GM19372 (cell line): ENCODE data around the gene RNASE13.
A peak's percentile ranks its signal among the peaks of the same experiment; 100 is the strongest.

ENCODE experiments used
- ATAC-seq: cut with Tn5 transposase; IDR thresholded peaks from one replicate; pipeline ENCODE4 v1.9.1; 2021; ENCODE audit warnings: mild to moderate bottlenecking, low read depth, moderate library complexity; ENCODE audit not compliant: unreplicated experiment

The RNASE13 gene

GRCh38 chr14:21034707-21035106 is at the start of gene RNASE13:
RNASE13 (minus strand) TSS chr14:21034807; CDS start chr14:21034288, 519 bp downstream.
- ATAC-seq: no peak

- no peak for ATAC-seq
These were observed 49.8 kb upstream of the RNASE13 start for GRCh38 chr14:21084396-21084795.

- no peak for ATAC-seq
These were observed 49.1 kb upstream of the RNASE13 start for GRCh38 chr14:21083565-21084325.

- ATAC-seq: no peak
These were observed 47.0 kb upstream of the RNASE13 start for GRCh38 chr14:21081521-21082142.

- no peak for ATAC-seq
These were observed 44.1 kb upstream of the RNASE13 start for GRCh38 chr14:21078726-21079125.

GRCh38 chr14:21078287-21078686 is 43.7 kb upstream of the RNASE13 start:
- ATAC-seq: no peak

GRCh38 chr14:21077672-21078071 is 43.1 kb upstream of the RNASE13 start:
- ATAC-seq: no peak

GRCh38 chr14:21075719-21076437 is 41.3 kb upstream of the RNASE13 start:
- no peak for ATAC-seq

- no peak for ATAC-seq
These were observed 40.0 kb upstream of the RNASE13 start for GRCh38 chr14:21074398-21075272.

- no peak for ATAC-seq
These were observed 39.3 kb upstream of the RNASE13 start for GRCh38 chr14:21073921-21074320.

GRCh38 chr14:21072781-21073339 is 38.3 kb upstream of the RNASE13 start:
- no peak for ATAC-seq

- no peak for ATAC-seq
These were observed 37.4 kb upstream of the RNASE13 start for GRCh38 chr14:21072031-21072473.

- ATAC-seq: peak; percentile 47
These were observed 36.8 kb upstream of the RNASE13 start for GRCh38 chr14:21071225-21072030.

GRCh38 chr14:21070610-21071224 is 36.1 kb upstream of the RNASE13 start:
- ATAC-seq: peak; percentile 11

- no peak for ATAC-seq
These were observed 35.5 kb upstream of the RNASE13 start, which contains the start of gene ARHGEF40 for GRCh38 chr14:21070083-21070609. ARHGEF40 (plus strand) TSS chr14:21070304; CDS start chr14:21070397, 93 bp downstream.

- ATAC-seq: no peak
These were observed 34.9 kb upstream of the RNASE13 start for GRCh38 chr14:21069388-21070082.

- ATAC-seq: no peak
These were observed 34.1 kb upstream of the RNASE13 start for GRCh38 chr14:21068521-21069387.
